CD4-positive, alpha-beta memory T cell (primary cell): Measurements from ENCODE around the gene NDUFB4. TPM values are rescaled to one million over a fixed set of nuclear protein-coding genes. Genes with fewer than 3 reads are reported as not detected.

Experiments
- CTCF ChIA-PET: fragments of 350-600 bp; sonication (Branson Sonifier 250); formaldehyde crosslinking; loops from one replicate; lab custom pipeline; 2021; ENCODE audit warnings: inconsistent platforms; ENCODE audit not compliant: partially characterized antibody; lab: Charles Lee
- POLR2A ChIA-PET: fragments of 350-600 bp; sonication (Branson Sonifier 250); formaldehyde crosslinking; loops from one replicate; lab custom pipeline; 2021; ENCODE audit not compliant: partially characterized antibody; lab: Charles Lee
- DNase-seq, 5 donors: peaks; one replicate each; pipeline versions ENCODE4 v3.0.0 to v3.0.0-alpha.2; 2020 to 2022; ENCODE audit warnings: mixed read lengths in 1 of 5
- H3K27ac ChIP-seq: one replicate; pipeline ENCODE4 v1.7.0; 2013; ENCODE audit warnings: low read depth, low read length
- H3K27me3 ChIP-seq: 2 replicates; pipeline ENCODE4 v1.7.0; 2013; ENCODE audit warnings: mild to moderate bottlenecking, low read length, moderate library complexity; ENCODE audit not compliant: insufficient read depth
- H3K36me3 ChIP-seq: 2 replicates; pipeline ENCODE4 v1.7.0; 2013; ENCODE audit warnings: mild to moderate bottlenecking, low read length, moderate library complexity; ENCODE audit not compliant: insufficient read depth
- H3K4me1 ChIP-seq: 2 replicates; pipeline ENCODE4 v1.7.0; 2013; ENCODE audit warnings: mild to moderate bottlenecking, low read length, moderate library complexity; ENCODE audit not compliant: insufficient read depth
- H3K4me3 ChIP-seq, 2 donors: one replicate each; pipeline ENCODE4 v1.7.0; 2013; ENCODE audit warnings: low read length in 2 of 2, mild to moderate bottlenecking in 1 of 2
- H3K9me3 ChIP-seq, 2 donors: one replicate each; pipeline ENCODE4 v1.7.0; 2013; ENCODE audit warnings: low read length in 2 of 2, control low read depth in 1 of 2; ENCODE audit not compliant: control insufficient read depth in 1 of 2
- H3K27ac Mint-ChIP-seq, 7 donors: one replicate each; pipeline ENCODE4 v1.8.0; 2020 to 2021; ENCODE audit warnings: mixed read lengths in 7 of 7, mild to moderate bottlenecking in 6 of 7, inconsistent platforms in 3 of 7, moderate library complexity in 3 of 7
- H3K27me3 Mint-ChIP-seq, 2 donors: one replicate each; pipeline ENCODE4 v1.8.0; 2020 to 2021; ENCODE audit warnings: mixed read lengths in 2 of 2
- H3K36me3 Mint-ChIP-seq, 2 donors: one replicate each; pipeline ENCODE4 v1.8.0; 2020 to 2021; ENCODE audit warnings: mixed read lengths in 2 of 2, inconsistent platforms in 1 of 2, mild to moderate bottlenecking in 1 of 2
- H3K4me1 Mint-ChIP-seq, 4 donors: one replicate each; pipeline ENCODE4 v1.8.0; 2020 to 2021; ENCODE audit warnings: mixed read lengths in 4 of 4, mild to moderate bottlenecking in 1 of 4
- H3K4me3 Mint-ChIP-seq, 8 donors: one replicate each; pipeline ENCODE4 v1.8.0; 2020 to 2021; ENCODE audit warnings: mixed read lengths in 8 of 8, mild to moderate bottlenecking in 7 of 8, moderate library complexity in 6 of 8, inconsistent platforms in 3 of 8
- H3K9me3 Mint-ChIP-seq, 8 donors: one replicate each; pipeline ENCODE4 v1.8.0; 2020 to 2021; ENCODE audit warnings: mixed read lengths in 8 of 8, mild to moderate bottlenecking in 5 of 8, inconsistent platforms in 3 of 8, moderate library complexity in 1 of 8
- intact Hi-C: fragments of 100-400 bp; cut with micrococcal nuclease; formaldehyde crosslinking; loops from one replicate; pipeline ENCODE4 v1.15.1; 2023
- polyA plus RNA-seq, 2 donors: library from polyadenylated mRNA; unstranded; fragments of 300-500 nt; fragmentation: Illumina TruSeq; gene quantifications; one replicate each; pipeline ENCODE4 v1.2.3, GENCODE V29; 2021
- total RNA-seq, 2 experiments: library from RNA; stranded (reverse); gene quantifications; one replicate each; pipeline ENCODE4 v1.2.3, GENCODE V29; 2021

The NDUFB4 gene
- total and polyA plus RNA-seq, 4 experiments from 2014 or later: 82.1 to 257 (median 163) TPM

DNA sequence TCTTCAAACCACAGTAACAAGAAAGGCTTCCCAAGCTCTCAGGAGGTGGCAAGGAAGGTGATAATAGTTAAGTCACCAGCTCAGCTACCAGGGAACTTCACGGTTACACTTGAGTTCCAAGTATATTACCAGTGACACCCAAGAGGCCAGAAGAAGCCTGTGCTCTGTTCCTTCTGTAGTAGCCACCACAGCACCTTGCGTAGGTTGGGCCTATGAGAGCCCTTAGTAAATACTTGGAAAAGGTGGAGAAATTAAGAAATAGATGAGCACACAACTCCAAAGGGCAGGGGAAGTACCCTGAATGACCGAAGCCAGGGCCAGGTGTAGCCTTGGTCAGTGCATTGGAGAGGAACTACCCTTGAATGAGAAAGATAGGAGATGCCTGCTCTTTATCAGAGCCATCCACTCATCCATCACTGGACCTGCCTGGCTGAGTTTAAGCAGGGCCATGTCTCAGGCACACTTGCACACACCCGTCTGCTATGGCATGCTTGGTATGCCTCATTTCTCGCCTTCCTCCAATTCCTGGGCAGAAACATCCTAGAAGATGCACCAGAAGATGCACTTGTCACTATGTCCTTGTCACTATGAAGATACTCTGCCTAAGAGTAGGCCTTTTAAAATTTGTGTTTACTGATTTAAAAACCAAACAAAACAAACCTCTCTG lies 32.6 kb upstream of the NDUFB4 start:
- Mint-ChIP-seq H3K4me1 (peaks cover 8 to 18% (median 11%) of the 10 kb centered on the region in 4 donors), H3K9me3 (no peaks in the 10 kb centered on the region), H3K36me3 (no peaks in the 10 kb centered on the region), H3K4me3 (no peak overlapping the region), H3K27ac (no peak overlapping the region), H3K27me3 (peaks cover 1 to 2% of the 10 kb centered on the region in 2 donors)
- DNase-seq: no peak
- no peaks in the 10 kb centered on the region for H3K36me3 ChIP-seq
- ChIA-PET POLR2A (no interaction called here), CTCF (interaction anchor here (0.7 to 9.0 kb wide), 6 partner anchors 33 to 319 kb away, joined by 3 to 294 read pairs (median 5); partner anchors contain the start of gene NDUFB4)
- H3K27me3 ChIP-seq: no peaks in the 10 kb centered on the region
- H3K9me3 ChIP-seq: no peaks in the 10 kb centered on the region
- H3K4me1 ChIP-seq: peaks cover 8% of the 10 kb centered on the region
- no peak overlapping the region for H3K4me3 ChIP-seq
- intact Hi-C loops: loop anchor here (10.0 kb wide), 2 partner anchors 151 to 219 kb away; partner anchors contain the start of gene LRRC58
- H3K27ac ChIP-seq: no peak overlapping the region

DNA sequence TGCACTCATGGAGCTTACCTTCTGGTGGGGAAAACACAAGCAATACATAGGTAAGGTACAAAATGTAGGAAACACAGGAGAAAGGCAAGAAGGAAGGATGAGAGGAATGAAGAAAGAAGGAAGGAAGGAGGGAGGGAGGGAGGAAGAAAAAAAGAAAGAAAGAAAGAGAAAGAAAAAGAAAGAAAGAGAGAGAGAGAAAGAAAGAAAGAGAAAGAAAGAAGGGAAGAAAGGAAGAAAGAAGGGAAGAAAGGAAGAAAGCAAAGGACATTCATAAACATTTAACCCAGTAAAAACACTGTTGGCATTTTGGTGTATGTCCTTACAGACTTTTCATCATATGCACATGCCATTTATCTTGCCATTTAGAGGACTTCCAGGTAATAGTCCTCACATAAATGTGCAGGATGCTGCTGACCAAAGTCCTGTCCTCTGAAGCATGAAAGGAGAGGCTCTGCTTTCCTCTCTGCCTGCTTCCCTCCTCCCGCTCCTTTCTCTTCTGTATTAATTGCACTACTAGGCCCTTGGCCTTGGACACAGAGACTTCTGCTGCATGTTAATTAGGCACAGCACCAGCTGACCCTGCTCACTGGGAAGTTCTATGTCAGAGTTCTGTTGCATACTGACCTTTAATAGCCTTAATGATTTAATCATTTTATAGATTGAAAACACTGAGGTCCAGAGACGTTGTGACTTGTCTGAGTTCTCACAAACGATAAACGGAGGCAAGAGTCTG lies 29.7 kb upstream of the NDUFB4 start:
- Histone ChIP-seq H3K27ac (no peak overlapping the region), H3K9me3 (no peaks in the 10 kb centered on the region), H3K4me1 (no peaks in the 10 kb centered on the region), H3K4me3 (no peak overlapping the region), H3K36me3 (no peaks in the 10 kb centered on the region), H3K27me3 (no peaks in the 10 kb centered on the region)
- Mint-ChIP-seq H3K27ac (peak overlapping the region in 1 of 7 donors; percentile 11), H3K9me3 (no peaks in the 10 kb centered on the region), H3K27me3 (peaks cover 2 to 7% of the 10 kb centered on the region in 2 donors), H3K36me3 (no peaks in the 10 kb centered on the region), H3K4me3 (no peak overlapping the region), H3K4me1 (peaks cover 0 to 3% (median 2%) of the 10 kb centered on the region in 4 donors)
- no peak for DNase-seq
- intact Hi-C loops: loop anchor here (10.0 kb wide), 2 partner anchors 148 to 222 kb away; partner anchors contain the start of gene LRRC58
- ChIA-PET POLR2A (interaction anchor here (0.6 to 1.7 kb wide), 3 partner anchors 30 to 244 kb away, joined by 4 to 6 read pairs (median 5); partner anchors contain the start of gene NDUFB4), CTCF (interaction anchor here (1.0 to 6.3 kb wide), 14 partner anchors 8 to 246 kb away, joined by 3 to 92 read pairs (median 4); partner anchors contain the start of gene NDUFB4)

DNA sequence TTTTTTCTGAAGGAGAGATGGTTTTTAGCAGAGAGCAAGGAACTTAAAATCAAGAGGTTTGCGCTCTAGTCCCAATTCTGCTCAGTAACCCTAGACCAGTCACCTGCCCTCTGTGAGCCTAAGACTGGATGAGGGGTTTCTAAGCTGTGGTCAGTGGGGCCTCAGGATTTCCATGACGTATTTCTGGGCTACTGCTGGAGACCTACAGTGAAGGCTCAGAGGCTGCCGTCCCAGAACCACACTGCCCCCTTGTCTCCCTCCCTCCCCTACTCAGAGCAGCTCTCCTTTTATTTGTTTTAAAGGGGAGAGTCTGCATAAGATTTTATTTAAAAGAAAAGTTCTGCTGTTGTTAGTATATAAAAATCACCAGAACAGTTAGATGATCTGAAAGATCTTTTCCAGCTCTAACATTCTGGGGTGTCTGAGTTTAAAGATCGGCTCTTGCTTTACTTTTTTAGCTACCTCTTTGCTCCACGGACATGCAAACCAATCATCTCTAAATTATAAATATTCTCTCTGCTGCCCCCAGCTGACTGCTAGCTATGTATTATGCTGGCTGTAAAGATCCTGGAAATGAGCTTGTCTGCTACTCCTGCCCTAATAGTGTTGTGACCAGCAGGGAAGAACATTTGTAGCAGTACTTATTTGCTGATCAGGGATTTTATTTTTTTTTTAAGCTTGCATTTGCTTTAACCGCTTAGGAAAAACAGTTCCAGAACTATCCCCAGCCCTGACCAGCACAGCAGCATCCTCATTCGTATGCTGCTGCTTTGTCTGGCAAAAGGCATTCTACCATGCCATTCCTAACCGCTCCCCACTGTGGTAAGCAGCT lies 28.6 kb upstream of the NDUFB4 start:
- ChIA-PET POLR2A (interaction anchor here (0.6 to 1.7 kb wide), 6 partner anchors 9 to 243 kb away, joined by 3 to 6 read pairs (median 4); partner anchors contain the start of gene NDUFB4), CTCF (interaction anchor here (0.7 to 6.3 kb wide), 25 partner anchors 9 to 297 kb away, joined by 3 to 92 read pairs (median 3); partner anchors contain the start of genes GTF2E1, NDUFB4 and RABL3)
- H3K4me3 ChIP-seq: no peak overlapping the region
- H3K4me3 Mint-ChIP-seq: peak overlapping the region in 7 of 8 donors; percentile 27 to 81 (median 59)
- no peaks in the 10 kb centered on the region for H3K27me3 ChIP-seq
- intact Hi-C loops: loop anchor here (10.0 kb wide), 2 partner anchors 147 to 223 kb away; partner anchors contain the start of gene LRRC58
- peak overlapping the region in 4 of 7 donors; percentile 10 to 75 (median 39) for H3K27ac Mint-ChIP-seq
- no peaks in the 10 kb centered on the region for H3K36me3 ChIP-seq
- no peak for DNase-seq
- H3K9me3 Mint-ChIP-seq: peaks cover 0 to 3% (median 0%) of the 10 kb centered on the region in 8 donors
- H3K9me3 ChIP-seq: no peaks in the 10 kb centered on the region
- H3K4me1 ChIP-seq: no peaks in the 10 kb centered on the region
- peaks cover 2 to 9% of the 10 kb centered on the region in 2 donors for H3K27me3 Mint-ChIP-seq
- no peak overlapping the region for H3K27ac ChIP-seq
- no peaks in the 10 kb centered on the region for H3K36me3 Mint-ChIP-seq
- H3K4me1 Mint-ChIP-seq: peaks cover 0 to 3% (median 1%) of the 10 kb centered on the region in 4 donors

DNA sequence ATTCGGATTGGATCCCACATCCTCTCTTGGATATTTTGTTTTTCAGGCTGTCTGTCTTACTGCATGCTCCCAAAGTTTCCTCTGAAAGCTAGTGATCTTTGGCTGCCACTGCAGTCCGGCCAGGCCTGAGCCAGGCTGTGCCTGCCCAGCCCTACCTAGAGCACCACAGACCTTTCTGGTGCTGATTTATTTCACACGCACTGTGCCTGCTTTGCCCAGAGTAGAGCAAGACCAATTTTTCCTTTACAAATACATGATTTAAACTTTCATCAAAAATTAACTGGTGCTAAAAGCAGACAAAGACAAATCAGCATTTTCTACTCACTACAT lies 28.0 kb upstream of the NDUFB4 start:
- Histone ChIP-seq H3K4me3 (no peak overlapping the region), H3K27me3 (no peaks in the 10 kb centered on the region), H3K4me1 (no peaks in the 10 kb centered on the region), H3K36me3 (no peaks in the 10 kb centered on the region), H3K27ac (no peak overlapping the region), H3K9me3 (no peaks in the 10 kb centered on the region)
- peaks cover 0 to 3% (median 0%) of the 10 kb centered on the region in 8 donors for H3K9me3 Mint-ChIP-seq
- peaks cover 0 to 3% (median 1%) of the 10 kb centered on the region in 4 donors for H3K4me1 Mint-ChIP-seq
- intact Hi-C loops: loop anchor here (10.0 kb wide), 2 partner anchors 147 to 223 kb away; partner anchors contain the start of gene LRRC58
- CTCF ChIA-PET: interaction anchor here (0.9 to 6.3 kb wide), 15 partner anchors 10 to 244 kb away, joined by 3 to 92 read pairs (median 5); partner anchors contain the start of genes GTF2E1, NDUFB4 and RABL3
- POLR2A ChIA-PET: interaction anchor here (0.6 to 1.7 kb wide), 4 partner anchors 10 to 227 kb away, joined by 3 to 6 read pairs (median 4); partner anchors contain the start of gene NDUFB4
- H3K36me3 Mint-ChIP-seq: no peaks in the 10 kb centered on the region
- no peak overlapping the region for H3K4me3 Mint-ChIP-seq
- no peak overlapping the region for H3K27ac Mint-ChIP-seq
- no peak for DNase-seq
- H3K27me3 Mint-ChIP-seq: peaks cover 2 to 9% of the 10 kb centered on the region in 2 donors

DNA sequence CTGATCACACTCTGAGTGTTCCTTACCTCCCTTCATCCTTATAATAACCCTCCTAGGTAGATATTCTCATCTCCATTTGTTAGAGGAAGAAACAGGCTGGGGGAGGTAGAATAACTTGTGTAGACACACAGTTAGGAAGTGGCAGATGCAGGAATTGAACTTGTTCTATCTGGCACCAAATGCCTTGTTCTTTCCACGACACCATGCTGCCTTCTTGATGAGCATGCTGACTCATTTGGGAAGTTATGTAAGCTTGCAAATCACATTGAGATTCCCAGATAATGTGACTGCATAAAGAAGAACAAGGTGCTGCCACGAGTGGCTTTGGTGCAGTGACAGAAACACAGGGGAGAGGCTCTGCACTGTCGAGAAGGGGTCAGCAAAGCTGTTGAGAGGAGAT lies 27.5 kb upstream of the NDUFB4 start:
- Mint-ChIP-seq H3K4me3 (no peak overlapping the region), H3K27me3 (peaks cover 2 to 10% of the 10 kb centered on the region in 2 donors), H3K36me3 (no peaks in the 10 kb centered on the region), H3K4me1 (peaks cover 0 to 3% (median 1%) of the 10 kb centered on the region in 4 donors), H3K9me3 (peaks cover 0 to 3% (median 0%) of the 10 kb centered on the region in 8 donors), H3K27ac (no peak overlapping the region)
- no peaks in the 10 kb centered on the region for H3K27me3 ChIP-seq
- no peaks in the 10 kb centered on the region for H3K36me3 ChIP-seq
- POLR2A ChIA-PET: interaction anchor here (0.6 kb wide), 1 partner anchor 12 kb away, joined by 3 read pairs; no protein-coding TSS in a partner anchor
- intact Hi-C loops: loop anchor here (10.0 kb wide), 2 partner anchors 146 to 224 kb away; partner anchors contain the start of gene LRRC58
- DNase-seq: no peak
- no peak overlapping the region for H3K4me3 ChIP-seq
- no peaks in the 10 kb centered on the region for H3K9me3 ChIP-seq
- CTCF ChIA-PET: interaction anchor here (0.8 to 6.3 kb wide), 4 partner anchors 10 to 325 kb away, joined by 3 to 92 read pairs (median 29); no protein-coding TSS in a partner anchor
- no peaks in the 10 kb centered on the region for H3K4me1 ChIP-seq
- H3K27ac ChIP-seq: no peak overlapping the region
